ENCODE data around the gene ARHGAP23.
A peak's percentile ranks its signal among the peaks of the same experiment; 100 is the strongest.
"Not testable (repeated sequence)": the region's sequence is repeated elsewhere in the genome, so short reads cannot be mapped to it uniquely, and the experiment has no call there.

ARHGAP23 gene

DNA sequence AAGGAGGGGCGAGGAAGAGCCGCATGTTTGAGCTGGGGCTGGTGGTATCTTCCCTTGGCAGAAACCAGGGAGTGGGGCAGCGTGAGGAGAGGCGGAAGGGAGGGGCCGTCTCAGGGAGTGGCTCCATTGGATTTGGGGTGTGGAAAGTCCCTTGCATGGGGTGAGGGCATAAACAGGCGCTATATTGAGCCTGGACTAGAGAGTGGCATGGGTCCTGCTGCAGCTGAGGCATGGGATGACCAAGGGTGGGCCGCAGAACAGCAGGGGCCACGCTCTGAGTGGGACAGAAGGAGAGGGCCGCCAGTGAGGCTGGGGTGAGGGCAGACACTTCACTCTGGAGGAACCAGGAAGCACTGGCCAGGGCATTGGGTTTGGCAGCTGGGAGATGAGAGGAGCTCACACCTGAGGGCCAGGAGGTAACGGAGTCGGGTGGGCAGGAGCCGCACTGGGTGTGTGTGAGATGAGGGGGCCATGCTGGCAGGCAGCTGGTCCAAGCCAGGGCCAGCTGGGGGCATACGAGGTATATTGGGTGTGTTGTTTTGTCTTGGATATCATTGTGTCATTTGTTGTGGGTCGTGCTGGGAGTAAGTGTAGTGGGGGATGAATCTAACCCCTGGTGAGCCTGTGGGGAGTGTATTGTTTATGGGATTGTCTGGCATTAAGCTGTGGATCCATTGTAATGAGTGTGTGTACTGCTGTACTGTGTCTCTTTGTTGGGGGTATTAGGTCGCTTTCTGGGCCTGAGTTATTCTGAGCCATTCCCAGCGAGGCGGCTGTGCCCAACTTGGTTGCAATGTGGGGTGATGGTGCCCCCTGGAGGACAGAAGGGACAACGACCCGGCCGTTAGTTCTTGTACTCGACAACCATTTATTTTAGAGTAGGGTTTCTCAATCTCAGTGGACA lies 56.2 kb downstream of the ARHGAP23 start:
- peak; percentile 42 for DNase-seq (ENCODE audit: low spot score)
- not testable (repeated sequence) for FAIRE-seq

DNA sequence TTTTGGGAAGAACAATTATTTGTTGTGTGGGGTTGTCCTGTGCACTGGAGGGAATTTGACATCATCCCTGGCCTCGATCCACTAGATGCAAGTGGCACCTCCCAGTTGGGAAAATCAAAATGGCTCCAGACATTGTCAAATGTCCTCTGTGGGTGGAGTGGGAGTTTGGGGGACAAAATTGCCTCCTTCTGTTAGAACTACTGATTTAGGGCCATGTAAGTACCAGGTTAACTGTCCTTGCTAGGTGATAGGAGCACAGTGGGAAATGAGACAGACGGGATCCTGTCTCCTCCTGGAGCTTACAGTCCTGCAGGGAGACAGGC lies 56.8 kb downstream of the ARHGAP23 start:
- no peak for FAIRE-seq

GRCh38 chr17:38485681-38486298 lies 57.5 kb downstream of the ARHGAP23 start:
- DNase-seq (ENCODE audit: low spot score); FAIRE-seq: not testable (repeated sequence)

More for the DNA sequence above, 56.8 kb downstream of the ARHGAP23 start:
- no peak for DNase-seq (ENCODE audit: low spot score)

GRCh38 chr17:38489774-38490173 lies 61.5 kb downstream of the ARHGAP23 start:
- not testable (repeated sequence) for FAIRE-seq; DNase-seq (ENCODE audit: low spot score)

- not testable (repeated sequence) for FAIRE-seq; DNase-seq (ENCODE audit: low spot score)
Measured at GRCh38 chr17:38491346-38492066, 63.2 kb downstream of the ARHGAP23 start.

DNA sequence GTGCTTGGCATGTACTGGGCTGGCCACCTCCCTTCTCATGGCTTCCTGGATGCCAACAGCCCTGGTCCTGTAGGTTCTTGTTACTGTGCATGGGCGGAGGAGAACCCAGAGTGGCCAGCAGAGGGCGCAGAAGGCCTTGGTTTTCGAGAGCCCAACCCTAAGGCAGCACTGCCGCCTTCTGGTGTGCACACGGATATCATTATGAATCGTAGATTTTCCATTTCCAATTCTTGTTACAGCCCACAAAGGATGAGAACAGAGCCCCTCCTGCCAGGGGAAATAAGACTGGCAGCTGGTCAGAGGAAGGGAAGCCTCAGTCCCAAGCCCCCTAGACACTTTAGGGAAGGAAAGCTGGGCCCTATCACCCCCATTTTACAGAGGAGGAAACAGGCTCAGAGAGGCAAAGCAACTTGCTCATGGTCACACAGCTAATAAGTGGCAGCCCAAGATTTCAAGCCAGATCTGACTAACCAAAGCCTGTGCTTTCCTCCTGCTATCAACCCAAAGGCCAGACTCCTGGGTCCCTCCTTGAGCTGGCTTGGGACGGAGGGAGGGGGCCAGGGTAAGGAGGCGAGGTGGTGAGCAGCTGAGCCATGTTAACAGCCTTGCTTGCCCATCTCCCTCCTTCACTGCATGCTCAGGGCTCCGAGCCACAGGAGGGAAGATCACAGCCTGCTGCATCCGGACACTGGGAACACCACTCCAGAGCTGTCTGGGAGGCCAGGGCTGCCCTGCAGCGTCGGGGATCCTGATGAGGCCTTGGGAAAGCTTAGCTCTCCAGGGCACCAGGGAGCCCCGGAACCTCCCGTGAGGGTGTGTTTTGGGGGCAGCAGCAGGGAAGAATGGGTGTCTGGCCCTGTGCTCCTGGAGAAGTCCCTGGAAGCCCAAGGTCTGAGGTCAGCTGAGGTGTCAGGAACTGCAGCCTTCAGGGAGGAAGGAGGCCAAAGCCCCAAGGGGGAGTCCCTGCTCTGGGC lies 64.1 kb downstream of the ARHGAP23 start:
- FAIRE-seq, result not testable (repeated sequence)
- peak; percentile 57 for DNase-seq (ENCODE audit: low spot score)

GRCh38 chr17:38494152-38494551 lies 65.9 kb downstream of the ARHGAP23 start:
- FAIRE-seq; DNase-seq (ENCODE audit: low spot score): not testable (repeated sequence)

DNA sequence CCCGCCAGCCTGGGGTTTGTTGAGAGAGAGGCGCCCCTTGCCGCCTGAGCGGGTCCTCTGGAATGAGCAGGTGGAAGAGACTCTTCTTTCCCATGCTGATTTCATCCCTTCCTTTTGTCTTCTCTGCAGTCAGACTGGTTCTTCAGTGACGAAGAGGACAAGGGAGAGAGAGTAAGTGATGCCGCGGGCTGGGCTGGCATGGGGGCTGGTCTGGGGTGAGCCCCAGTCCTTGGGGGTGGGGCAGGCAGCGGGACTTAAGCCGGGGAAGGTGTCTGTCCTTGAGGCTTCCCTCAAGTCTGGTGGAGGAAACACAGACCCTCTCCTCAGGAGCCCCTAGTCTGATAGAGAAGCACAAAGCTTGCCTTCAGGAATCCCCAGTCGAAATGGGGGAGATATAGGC lies 69.4 kb downstream of the ARHGAP23 start:
- not testable (repeated sequence) for FAIRE-seq; DNase-seq (ENCODE audit: low spot score)

GRCh38 chr17:38498353-38498752 lies 70.1 kb downstream of the ARHGAP23 start:
- FAIRE-seq (no peak), DNase-seq (ENCODE audit: low spot score) (no peak)

DNA sequence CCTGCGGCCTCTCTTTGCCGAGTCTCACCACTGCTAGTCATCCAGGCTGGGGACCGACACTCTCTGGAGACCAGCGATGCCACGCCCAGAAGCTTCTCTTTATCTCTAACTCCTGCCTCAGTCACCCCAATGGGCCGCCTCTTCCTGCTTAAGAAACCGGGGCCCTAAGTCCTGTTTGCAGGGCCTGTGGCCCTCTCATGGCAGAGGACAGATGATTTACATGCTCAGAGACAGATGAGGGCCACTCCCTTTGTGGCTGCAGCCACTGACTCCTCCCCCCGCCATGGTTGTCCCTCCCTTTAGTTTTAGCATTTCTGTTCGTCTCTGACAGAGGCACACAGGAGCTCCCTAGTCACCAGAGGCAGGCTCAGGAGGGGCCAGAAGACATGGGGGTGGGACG lies 71.0 kb downstream of the ARHGAP23 start:
- not testable (repeated sequence) for FAIRE-seq; DNase-seq (ENCODE audit: low spot score)

DNA sequence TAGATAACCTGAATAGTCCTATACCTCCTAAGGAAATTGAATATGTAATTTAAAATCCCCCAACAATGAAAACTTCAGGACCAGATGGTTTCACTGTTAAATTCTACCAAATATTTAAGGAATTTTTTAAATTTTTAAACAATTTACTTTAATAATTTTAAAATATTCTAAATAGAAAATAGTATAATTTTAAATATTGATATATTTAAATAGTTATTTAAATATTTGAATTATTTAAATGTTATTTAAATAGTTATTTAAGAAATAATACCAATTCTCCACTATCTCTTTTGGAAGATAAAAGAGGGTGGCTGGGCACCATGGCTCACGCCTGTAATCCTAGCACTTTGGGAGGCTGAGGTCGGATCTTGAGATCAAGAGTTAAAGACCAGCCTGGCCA lies 73.5 kb downstream of the ARHGAP23 start:
- FAIRE-seq, result not testable (repeated sequence)

GRCh38 chr17:38503286-38503913 lies 75.1 kb downstream of the ARHGAP23 start:
- not testable (repeated sequence) for DNase-seq (ENCODE audit: low spot score); FAIRE-seq

More for the DNA sequence above, 73.5 kb downstream of the ARHGAP23 start:
- DNase-seq (ENCODE audit: low spot score), result not testable (repeated sequence)

GRCh38 chr17:38504216-38504615 lies 76.0 kb downstream of the ARHGAP23 start:
- no peak for FAIRE-seq

DNA sequence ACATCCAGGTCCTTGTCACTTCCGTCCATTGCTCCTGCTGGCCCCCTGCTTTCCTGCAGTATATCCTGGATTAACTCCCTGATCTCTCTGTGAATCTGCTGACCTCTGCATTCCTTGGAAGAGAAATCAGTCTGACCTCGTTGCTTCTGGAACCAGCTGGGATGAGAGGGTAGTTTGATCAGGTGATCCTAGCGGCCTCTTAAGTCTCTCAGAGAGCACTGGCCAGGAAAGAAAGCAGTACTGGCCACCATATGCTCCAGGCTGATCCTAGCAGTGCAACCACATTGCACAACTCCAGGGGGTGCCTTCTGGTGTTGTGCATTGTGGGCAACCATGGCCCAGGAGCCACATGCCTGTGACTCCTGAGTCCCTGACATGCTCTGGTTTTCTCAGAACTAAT lies 79.2 kb downstream of the ARHGAP23 start:
- DNase-seq (ENCODE audit: low spot score), result no peak
- no peak for FAIRE-seq

More at GRCh38 chr17:38504216-38504615, 76.0 kb downstream of the ARHGAP23 start:
- no peak for DNase-seq (ENCODE audit: low spot score)

DNA sequence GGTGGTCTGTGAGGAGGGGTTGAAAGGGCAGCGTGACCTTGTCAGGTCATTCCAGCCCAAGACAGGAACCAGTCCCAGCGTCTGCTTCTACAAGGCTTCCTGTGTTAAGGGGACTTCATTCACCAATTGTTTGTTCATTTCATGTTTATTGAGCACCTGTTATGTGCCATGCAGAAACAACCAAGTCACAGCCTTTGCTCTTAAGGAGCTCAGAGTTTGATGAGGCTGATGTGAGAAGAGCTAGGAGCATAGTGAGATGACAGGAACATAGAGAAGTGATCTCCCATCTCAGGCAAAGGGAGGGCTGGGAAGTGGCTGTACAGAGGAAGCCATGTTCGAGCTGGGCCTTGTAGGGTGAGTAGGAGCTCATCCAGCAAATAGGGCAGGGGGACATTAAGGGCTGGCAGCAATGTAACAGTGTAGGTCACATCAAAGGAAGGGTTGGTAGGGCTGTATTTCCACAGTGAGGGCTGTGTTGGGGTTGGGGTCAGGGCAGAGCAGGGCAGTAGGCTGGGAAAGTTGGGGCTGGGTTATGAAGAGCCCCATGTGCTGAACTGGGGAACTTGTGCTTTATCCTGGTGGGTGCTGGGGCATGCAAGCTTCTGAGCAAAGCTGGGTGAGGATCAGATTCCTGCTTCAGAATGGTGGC lies 79.8 kb downstream of the ARHGAP23 start:
- no peak for FAIRE-seq
- DNase-seq (ENCODE audit: low spot score), result no peak

DNA sequence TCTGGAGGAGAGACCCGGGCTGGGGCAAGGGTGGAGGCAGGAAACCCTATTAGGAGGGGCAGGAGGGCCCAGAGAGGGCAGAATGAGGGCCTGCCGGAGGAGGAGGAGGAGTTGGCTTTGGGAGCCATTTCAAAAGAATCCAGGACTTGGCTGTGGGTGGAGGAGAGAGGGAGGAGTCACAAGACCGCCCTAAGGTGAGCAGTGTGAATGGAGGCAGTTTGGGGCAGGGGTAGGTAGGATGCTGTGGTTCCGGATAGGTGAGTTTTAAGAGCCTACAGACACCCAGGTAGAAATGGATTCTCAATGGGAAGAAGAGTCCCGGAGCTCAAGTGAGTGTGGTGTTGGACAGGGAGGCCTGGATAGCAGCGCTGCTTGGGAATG lies 80.3 kb downstream of the ARHGAP23 start:
- FAIRE-seq, result no peak
- DNase-seq (ENCODE audit: low spot score), result no peak

DNA sequence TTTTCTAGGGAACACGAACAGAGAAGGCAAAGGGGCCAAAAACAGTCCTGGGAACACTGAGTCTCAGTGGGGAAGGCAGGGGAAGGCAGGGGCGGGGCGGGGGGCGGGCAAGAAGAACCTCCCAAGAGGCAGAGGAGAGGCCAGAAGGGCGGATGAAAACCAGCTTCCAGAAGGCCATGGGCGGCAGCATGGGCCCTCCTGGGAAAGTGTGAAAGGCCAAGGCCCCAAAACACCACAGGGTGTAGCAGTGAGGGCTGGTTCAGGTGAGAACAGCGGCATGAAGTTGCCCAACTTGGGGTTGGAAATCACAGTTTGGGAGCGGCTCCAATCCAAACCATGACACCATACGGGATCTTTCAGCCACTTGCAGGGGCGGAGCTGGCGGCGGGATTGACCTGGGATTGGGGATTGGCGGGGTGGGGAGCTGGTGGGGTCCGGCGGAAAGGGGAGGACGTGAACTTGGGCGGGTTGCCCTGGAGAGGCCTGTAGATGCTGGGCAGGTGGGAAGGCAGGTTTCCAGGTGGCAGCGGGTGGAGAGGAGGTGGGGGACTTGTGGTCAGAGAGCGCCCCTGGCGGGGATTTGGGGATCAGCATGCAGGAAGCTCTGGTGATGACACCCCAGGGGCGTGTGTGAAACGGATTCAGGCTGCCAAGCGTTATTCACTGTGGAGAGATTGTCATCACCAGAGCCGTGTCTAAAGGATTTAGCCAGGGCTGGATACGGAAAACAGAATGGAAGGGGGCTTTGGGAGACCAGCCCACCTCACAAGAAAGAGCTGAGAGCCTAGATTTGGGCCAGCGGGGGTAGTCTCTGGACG lies 80.9 kb downstream of the ARHGAP23 start:
- DNase-seq (ENCODE audit: low spot score) (peak; percentile 67), FAIRE-seq (no peak)

DNA sequence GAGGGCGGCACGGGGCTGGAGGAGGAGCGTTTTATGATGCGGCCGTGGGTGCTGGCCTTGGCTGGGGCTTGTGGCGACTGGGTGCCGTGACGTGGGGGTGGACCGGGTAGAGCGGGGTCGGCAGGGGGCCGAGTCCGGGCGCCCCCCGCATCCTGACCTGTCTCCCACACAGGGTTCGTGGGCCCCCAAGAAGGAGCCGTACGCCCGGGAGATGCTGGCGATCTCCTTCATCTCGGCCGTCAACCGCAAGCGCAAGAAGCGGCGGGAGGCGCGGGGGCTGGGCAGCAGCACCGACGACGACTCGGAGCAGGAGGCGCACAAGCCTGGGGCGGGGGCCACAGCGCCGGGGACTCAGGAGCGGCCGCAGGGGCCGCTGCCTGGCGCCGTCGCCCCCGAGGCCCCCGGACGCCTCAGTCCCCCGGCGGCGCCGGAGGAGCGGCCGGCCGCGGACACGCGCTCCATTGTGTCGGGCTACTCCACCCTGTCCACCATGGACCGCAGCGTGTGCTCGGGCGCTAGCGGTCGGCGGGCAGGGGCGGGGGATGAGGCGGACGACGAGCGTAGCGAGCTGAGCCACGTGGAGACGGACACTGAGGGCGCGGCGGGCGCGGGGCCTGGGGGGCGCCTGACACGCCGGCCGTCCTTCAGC lies 81.6 kb downstream of the ARHGAP23 start:
- DNase-seq (ENCODE audit: low spot score), result no peak

More for the DNA sequence above, 81.6 kb downstream of the ARHGAP23 start:
- FAIRE-seq, result no peak

Data from urothelium cell line (cell line).